GM18526 (cell line): ENCODE measurements around the gene ADGRV1.

Source experiments
- POLR2A ChIP-seq: IDR thresholded peaks from 3 replicates; pipeline ENCODE4 v1.6.1; 2011; ENCODE audit not compliant: insufficient read length; ENCODE audit errors: extremely low read depth

ADGRV1 gene

GRCh38 chr5:90866915-90867731, 308.5 kb downstream of the ADGRV1 start:
- TF ChIP-seq POLR2A = no peak

GRCh38 chr5:90868799-90869198, 310.2 kb downstream of the ADGRV1 start:
- no peak for TF ChIP-seq POLR2A

GRCh38 chr5:90871391-90871991, 312.9 kb downstream of the ADGRV1 start:
- TF ChIP-seq POLR2A = no peak

- no peak for TF ChIP-seq POLR2A
These were observed 314.5 kb downstream of the ADGRV1 start for GRCh38 chr5:90873033-90873517.

- no peak for TF ChIP-seq POLR2A
These were observed 315.5 kb downstream of the ADGRV1 start for GRCh38 chr5:90874066-90874465.

GRCh38 chr5:90875456-90875855, 316.9 kb downstream of the ADGRV1 start:
- TF ChIP-seq POLR2A = no peak

- no peak for TF ChIP-seq POLR2A
These were observed 317.8 kb downstream of the ADGRV1 start for GRCh38 chr5:90876366-90876765.

- no peak for TF ChIP-seq POLR2A
These were observed 318.5 kb downstream of the ADGRV1 start for GRCh38 chr5:90877049-90877448.

- no peak for TF ChIP-seq POLR2A
These were observed 319.5 kb downstream of the ADGRV1 start for GRCh38 chr5:90878081-90878480.

GRCh38 chr5:90878549-90879196, 320.1 kb downstream of the ADGRV1 start:
- TF ChIP-seq POLR2A = no peak

GRCh38 chr5:90881626-90882150, 323.1 kb downstream of the ADGRV1 start:
- TF ChIP-seq POLR2A = no peak

GRCh38 chr5:90882448-90882847, 323.9 kb downstream of the ADGRV1 start:
- TF ChIP-seq POLR2A = no peak

GRCh38 chr5:90885180-90885868, 326.7 kb downstream of the ADGRV1 start:
- TF ChIP-seq POLR2A = no peak

- TF ChIP-seq POLR2A = no peak
These were observed 327.8 kb downstream of the ADGRV1 start for GRCh38 chr5:90886381-90886780.
